NCI-H82 treated with DMSO at 0.1 percent for 48 hours (cell line): Measurements from ENCODE around the gene TEX10.
"Not testable (repeated sequence)": the region's sequence is repeated elsewhere in the genome, so short reads cannot be mapped to it uniquely, and the experiment has no call there.

Experiments
- DNase-seq: peaks from one replicate; lab custom pipeline; 2025; ENCODE audit not compliant: unreplicated experiment; lab: John Stamatoyannopoulos, UW

TEX10 gene

DNA sequence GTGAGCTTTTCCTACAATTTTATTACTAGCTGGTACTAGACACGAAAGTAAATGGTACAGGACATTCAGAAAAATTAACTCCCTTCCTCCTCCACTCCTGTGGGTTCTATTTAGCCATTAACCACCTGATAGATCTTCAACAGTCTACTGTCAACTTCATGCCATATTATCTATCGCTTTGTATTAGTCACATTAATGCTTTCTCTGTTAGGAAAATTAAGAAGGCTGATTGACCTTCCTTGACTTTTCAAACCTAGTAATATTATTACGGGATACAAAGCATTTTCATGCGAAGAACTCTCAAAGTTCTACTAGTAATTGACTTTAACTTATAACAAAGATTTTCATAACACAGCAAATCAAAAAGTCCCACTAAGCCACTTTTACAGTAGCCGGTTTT lies 1.2 kb downstream of the TEX10 start:
- DNase-seq, result no peak

GRCh38 chr9:100350188-100350587 lies 2.6 kb downstream of the TEX10 start:
- no peak for DNase-seq

- no peak for DNase-seq
Measured at GRCh38 chr9:100346836-100347235, 5.9 kb downstream of the TEX10 start.

DNA sequence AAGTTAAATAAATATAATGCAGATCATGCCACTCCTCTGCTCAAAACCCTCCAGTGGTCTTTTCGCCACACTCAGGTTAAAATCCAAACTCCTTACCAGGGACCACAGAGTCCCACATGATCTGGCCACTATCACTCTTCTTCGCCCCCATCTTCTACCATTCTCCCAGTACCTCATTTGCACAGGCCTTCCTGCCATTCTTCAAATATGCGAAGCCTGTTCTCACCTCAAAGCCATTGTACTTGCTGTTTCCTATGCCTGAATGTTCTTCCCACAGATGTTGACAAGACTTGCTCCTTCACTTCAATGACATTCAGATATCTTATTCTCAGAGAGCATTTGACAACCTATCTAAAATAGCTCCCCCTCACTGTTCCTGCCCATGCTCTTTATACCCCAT lies 10.9 kb downstream of the TEX10 start:
- no peak for DNase-seq

DNA sequence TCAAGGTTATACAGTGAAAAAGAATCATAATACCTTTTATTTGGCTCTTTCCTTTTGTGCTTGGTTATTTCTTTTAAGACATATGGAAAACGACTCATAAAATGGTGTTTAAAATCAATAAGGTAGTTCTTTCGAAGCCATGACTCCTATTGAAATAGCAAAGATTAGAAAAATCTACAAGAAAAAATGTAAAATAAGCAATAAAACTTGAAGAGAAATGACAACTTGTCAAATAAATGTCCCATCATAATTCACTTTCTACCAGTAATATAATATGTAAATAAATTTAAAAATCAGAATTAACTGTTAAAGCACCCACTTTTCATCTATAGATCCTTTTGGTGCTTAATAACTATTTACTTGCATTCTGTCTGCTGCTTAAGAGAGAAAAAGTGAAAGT lies 12.5 kb downstream of the TEX10 start:
- no peak for DNase-seq

GRCh38 chr9:100338736-100339135 lies 14.0 kb downstream of the TEX10 start:
- not testable (repeated sequence) for DNase-seq

DNA sequence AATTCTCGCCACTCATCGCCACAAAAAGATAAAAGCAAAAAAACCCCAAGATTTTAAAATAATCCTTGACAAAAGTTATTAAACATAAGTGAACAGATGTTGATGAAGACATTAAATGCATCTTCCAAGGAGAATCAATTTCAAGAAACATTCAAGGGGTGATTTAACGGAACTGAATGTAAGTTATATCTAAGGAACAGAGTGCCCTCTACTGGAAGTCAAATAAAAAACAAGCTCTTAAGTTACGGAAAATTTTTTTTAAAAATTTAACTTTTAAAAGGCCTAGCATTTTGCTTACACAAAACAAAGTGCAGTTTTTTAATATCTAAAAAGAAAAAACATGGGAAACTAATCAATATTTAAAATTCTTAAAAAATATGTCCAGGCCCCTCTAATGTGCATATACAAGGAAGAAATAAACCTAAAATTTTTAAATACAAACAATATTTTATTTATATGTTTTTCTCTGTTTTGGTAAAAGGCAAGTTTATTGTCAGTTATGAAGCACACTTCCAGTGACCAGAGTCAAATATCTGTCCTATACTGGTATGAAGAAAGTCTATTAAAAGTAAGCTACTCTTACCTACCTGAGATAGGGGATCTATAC lies 28.0 kb downstream of the TEX10 start:
- DNase-seq, result peak; percentile 11

DNA sequence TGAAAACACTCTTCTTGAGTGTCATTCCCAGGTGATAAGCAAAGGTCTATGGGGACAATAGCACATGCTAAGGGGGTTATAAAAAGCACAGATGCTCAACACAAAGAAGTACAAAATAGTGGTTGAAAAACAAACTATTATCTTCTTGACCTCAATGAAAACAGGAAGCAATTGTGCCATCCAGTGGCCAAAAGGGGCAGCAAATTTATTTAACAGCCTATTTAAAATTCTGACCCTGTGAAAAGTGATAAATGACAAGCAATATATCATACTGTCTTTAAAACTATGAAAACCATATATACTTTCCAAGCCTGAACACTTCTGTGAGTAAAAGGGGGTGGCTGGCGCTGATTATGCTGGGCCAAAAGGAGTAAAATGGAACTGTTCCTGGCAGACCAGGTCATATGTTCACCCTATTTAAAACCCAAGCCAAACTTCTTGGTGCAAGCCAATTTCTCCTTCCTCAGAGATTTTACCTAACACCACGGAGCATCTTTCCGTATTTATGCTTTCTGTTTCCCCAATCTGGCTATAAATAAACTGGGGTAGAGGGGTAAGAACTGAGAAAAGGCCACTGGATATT lies 29.7 kb downstream of the TEX10 start:
- DNase-seq, result no peak

DNA sequence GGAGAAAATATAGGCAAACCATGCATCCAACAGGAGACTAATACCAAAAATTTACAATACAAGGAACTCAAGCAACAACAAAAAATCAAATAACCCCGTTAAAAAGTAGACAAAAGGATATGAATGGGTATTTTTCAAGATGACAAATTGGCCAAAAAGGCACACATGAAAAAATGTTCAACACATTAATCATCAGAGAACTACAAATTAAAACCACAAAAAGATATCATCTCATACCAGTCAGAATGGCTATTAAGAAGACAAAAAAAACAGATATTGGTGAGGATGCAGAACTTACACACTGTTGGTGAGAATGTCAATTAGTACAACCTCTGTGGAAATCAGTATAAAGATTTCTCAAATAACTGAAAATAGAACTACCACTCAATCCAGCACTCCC lies 35.0 kb downstream of the TEX10 start:
- DNase-seq, result no peak

GRCh38 chr9:100315561-100315960 lies 37.2 kb downstream of the TEX10 start:
- no peak for DNase-seq

DNA sequence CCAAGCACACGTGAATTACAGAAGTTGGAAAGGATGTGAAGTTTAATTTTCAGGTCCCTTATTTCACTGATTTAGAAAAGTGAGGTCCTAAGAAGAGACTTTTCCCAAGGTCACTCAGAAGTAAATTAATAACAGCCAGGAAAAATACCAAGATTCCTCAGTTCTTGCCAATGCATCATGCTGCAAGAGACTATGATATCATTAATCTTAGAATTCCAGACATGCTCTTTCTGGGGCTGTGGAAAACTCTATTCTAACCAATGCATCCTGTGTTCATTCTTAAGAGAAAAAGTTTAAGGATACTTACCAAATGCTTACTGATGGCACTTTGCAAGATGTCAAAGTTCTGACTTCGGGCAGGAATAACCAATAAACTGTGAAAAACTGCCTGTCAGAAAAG lies 42.8 kb downstream of the TEX10 start:
- no peak for DNase-seq

DNA sequence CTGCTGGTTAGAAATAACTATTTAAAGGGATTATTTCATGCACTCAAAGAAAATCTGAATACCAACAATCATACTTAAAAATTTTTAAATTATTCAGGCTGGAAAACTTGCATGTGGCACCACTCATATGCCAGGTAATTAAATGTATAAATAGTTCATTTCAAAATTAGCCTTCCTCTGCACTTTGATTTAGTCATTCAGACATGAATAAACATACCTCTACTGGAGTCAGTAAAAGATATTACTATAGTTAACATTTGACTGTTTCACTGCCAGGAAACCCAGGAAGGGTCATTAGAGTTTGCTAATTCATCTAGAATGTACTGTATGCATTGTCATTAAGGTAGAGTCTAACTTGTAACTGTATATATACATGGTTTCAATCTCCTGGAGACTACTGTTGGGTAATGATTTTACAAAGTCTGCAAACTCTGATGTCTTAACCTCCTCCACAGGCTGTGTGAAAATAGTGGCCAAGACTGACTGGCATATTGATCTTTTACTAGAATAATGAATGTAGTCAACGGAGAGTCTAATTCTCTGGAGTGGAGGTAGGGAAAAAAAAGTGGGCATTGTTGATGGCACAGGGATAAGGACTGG lies 43.7 kb downstream of the TEX10 start:
- no peak for DNase-seq

DNA sequence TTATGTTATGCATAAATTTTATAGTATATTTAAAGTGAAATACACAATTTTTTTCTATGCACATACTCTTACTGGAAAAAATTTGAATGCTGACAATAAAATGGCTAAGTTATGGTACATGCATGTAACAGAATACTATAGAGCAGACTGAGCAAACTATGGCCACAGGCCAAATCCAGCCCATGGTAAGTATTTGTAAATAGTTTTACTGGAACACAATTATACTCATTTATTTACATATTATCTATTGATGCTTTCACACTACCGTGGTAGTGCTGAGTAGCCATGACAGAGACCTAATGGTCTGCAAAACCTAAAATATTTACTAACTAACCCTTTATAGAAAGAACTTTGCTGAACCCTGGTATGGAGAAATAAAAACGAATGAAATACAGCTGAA lies 45.7 kb downstream of the TEX10 start:
- no peak for DNase-seq

DNA sequence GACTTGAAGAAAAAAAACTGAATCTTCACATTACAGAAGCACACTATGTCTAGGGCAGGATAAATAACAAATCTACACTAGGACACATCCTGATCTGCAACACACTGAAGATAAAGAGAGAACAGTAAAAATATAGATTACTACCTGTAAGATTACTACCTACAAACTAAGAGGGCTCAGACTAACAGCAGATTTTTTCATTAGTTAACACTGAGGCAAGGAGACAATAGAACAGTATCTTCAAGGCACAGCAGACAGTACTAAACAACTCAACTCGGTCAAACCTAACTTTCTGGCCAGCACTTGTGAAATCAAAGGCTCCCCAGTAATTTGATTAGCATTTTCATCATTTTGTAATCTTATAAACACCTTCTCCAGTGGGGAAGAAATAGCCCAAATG lies 46.5 kb downstream of the TEX10 start:
- no peak for DNase-seq

- no peak for DNase-seq
Measured at GRCh38 chr9:100303747-100304146, 49.0 kb downstream of the TEX10 start.

DNA sequence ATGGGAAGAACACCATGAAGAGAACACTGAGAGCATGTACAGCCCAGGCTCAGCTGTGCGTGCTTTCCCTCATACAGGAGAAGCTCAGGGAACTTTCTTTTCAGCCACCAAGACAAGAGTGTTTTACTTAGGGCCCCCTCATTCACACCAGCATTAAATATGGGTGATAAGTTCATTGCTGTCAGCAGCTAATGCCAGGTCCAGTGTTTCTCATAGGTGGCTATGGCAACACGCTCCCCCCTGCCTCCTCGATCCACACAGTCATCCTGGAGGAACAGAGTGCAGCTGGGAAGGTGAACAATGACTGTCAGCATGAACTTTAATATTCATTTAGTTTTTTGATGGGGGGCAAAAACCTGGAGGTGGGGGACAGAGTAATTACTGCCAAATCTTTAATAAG lies 54.4 kb downstream of the TEX10 start:
- no peak for DNase-seq

DNA sequence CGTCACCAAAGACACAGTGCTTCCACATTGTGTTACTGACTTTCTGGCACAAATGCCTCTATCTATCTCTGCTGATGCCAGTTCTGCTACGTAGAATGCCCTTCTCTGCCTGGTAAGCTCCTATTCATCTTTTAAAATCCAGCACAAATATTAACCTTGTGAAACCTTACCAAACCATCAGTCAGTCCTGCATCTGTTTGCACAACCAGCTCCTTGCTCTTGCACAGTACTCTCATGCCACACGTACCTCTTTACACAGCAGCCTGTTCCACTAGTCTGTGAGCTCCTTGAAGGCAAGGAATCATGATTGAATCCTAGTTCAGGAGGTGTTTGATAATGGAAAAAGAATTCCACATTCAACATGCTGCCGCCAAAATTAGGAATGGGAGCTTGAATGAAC lies 56.3 kb downstream of the TEX10 start:
- no peak for DNase-seq

DNA sequence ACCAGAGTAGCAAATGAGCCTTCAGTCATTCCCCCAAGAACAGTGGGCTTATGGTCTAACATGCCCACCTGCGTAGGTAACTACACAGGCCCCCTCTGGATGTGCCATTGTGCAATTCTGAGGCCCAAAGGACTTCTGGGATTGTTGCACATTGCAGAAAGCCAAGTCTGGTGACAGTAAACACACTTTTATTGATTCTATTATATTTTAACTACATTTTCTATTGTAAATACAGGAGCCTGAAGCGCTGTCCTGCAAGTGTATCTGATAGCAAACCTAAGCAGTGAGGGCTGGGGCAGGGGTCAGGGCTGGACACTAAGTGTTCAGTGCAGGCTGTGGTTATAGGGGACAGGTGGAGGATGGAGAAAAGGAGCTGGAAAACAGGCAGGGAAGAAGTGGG lies 57.5 kb downstream of the TEX10 start:
- no peak for DNase-seq

- DNase-seq, result no peak
Measured at GRCh38 chr9:100294806-100295205, 57.9 kb downstream of the TEX10 start.

DNA sequence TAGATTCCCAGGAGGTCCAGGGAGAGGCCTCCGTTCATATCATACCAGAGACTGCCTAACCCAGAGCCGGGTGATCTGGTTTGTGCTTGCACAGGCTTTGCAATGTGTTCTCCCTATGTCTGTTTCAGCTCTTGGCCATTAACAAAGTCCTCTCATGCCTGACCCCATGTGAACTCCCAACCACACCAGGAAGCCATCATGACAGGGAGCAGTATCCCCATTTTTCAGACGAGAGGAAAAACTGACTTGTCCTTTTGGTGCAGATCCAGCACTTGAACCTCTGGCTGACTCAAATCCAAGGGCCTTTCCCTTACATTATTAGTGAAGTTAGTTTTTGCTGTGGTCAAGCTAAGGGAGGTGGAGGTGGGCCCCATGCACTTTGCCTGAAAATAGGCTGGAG lies 58.4 kb downstream of the TEX10 start:
- DNase-seq, result no peak

DNA sequence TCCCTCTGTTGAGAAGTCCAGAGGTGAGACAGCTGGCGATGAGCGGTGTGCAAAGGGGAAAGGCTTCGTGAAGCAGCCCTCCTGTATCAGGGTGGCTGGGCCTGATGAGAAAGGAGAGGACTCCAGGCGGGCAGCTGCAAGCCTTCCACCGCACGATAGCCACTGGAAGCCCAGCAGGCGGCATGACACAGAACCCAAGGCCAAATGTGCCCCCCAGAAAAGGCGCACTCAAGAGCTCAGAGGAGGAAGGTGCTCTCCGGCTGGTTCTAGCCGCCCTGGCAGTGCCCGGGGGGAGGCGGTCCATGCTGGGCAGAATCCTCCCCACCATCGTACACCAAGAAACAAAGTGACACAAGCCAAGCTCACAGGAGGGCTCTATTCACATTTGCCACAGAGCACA lies 60.3 kb downstream of the TEX10 start:
- no peak for DNase-seq

- DNase-seq, result no peak
Measured at GRCh38 chr9:100290714-100291113, 62.0 kb downstream of the TEX10 start.

DNA sequence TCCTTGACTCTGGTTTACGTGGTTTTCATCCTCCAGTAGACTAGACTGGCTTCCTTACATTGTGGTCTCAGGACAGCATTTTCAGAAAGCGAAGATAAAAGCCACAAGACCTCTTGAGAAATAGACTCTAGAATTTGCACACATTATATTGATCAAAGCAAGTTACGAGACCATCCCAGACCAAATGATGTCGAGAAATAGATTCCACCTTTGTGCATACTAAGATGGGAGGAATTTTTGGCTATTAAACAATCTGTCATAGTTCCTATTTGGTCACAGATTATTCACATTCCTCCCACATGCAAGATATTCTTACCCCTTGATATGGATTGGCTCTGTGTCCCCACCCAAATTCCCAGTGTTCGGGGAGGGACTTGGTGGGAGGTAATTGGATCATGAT lies 65.6 kb downstream of the TEX10 start:
- no peak for DNase-seq
